Measurements from ENCODE around the gene MACROD2. TPM values are rescaled to one million over a fixed set of nuclear protein-coding genes. Genes with fewer than 3 reads are reported as not detected.

MACROD2 gene
- total and polyA plus RNA-seq, 4 donors = 0.66 to 10.5 (median 3.3) TPM

- Histone ChIP-seq H3K4me3 (ENCODE audit: low read depth in 1 of 3, low read length in 3 of 3) (no peak overlapping the region), H3K4me1 (ENCODE audit: control insufficient read depth in 4 of 4, insufficient read depth in 4 of 4, low read length in 3 of 4) (no peaks in the 10 kb centered on the region), H3K9ac (ENCODE audit: low read depth in 1 of 2, low read length in 2 of 2) (no peak overlapping the region), H3K27ac (ENCODE audit: low read depth in 1 of 2, low read length in 2 of 2) (no peak overlapping the region), H3K36me3 (ENCODE audit: control insufficient read depth in 4 of 4, insufficient read depth in 3 of 4, low read depth in 1 of 4, low read length in 3 of 4) (no peaks in the 10 kb centered on the region), H3K9me3 (ENCODE audit: control insufficient read depth in 4 of 4, low read length in 3 of 4) (no peaks in the 10 kb centered on the region), H3K27me3 (ENCODE audit: control insufficient read depth in 4 of 4, insufficient read depth in 4 of 4, low read length in 3 of 4) (no peaks in the 10 kb centered on the region)
- DNase-seq (ENCODE audit: low spot score) = no peak
- WGBS = 87% methylated on average over 1 of the region's 1 CpG
- TF ChIP-seq HNF4A (conservative IDR thresholded peaks at IDR 0.05) = no peak
Observed at GRCh38 chr20:14494355-14494754, 499.0 kb downstream of the MACROD2 start.

GRCh38 chr20:14495066-14495465 is 499.8 kb downstream of the MACROD2 start:
- DNase-seq (ENCODE audit: low spot score) = no peak
- H3K4me1 ChIP-seq (ENCODE audit: control insufficient read depth in 4 of 4, insufficient read depth in 4 of 4, low read length in 3 of 4) = no peaks in the 10 kb centered on the region
- no peaks in the 10 kb centered on the region for H3K27me3 ChIP-seq (ENCODE audit: control insufficient read depth in 4 of 4, insufficient read depth in 4 of 4, low read length in 3 of 4)
- no peak overlapping the region for H3K27ac ChIP-seq (ENCODE audit: low read depth in 1 of 2, low read length in 2 of 2)
- no peak overlapping the region for H3K9ac ChIP-seq (ENCODE audit: low read depth in 1 of 2, low read length in 2 of 2)
- H3K36me3 ChIP-seq (ENCODE audit: control insufficient read depth in 4 of 4, insufficient read depth in 3 of 4, low read depth in 1 of 4, low read length in 3 of 4) = no peaks in the 10 kb centered on the region
- no peaks in the 10 kb centered on the region for H3K9me3 ChIP-seq (ENCODE audit: control insufficient read depth in 4 of 4, low read length in 3 of 4)
- TF ChIP-seq FOXA1 (IDR thresholded peaks at IDR 0.05) (no peak), RXRA (IDR thresholded peaks at IDR 0.05) (no peak), NR2F2 (IDR thresholded peaks at IDR 0.05) (no peak)
- H3K4me3 ChIP-seq (ENCODE audit: low read depth in 1 of 3, low read length in 3 of 3) = no peak overlapping the region

- H3K9me3 ChIP-seq (ENCODE audit: control insufficient read depth in 4 of 4, low read length in 3 of 4) = no peaks in the 10 kb centered on the region
- TF ChIP-seq TAF1 (conservative IDR thresholded peaks at IDR 0.05) = no peak
- TF ChIP-seq HNF4A (conservative IDR thresholded peaks at IDR 0.05) = no peak
- TF ChIP-seq ZBTB33 (IDR thresholded peaks at IDR 0.05) = no peak
- TF ChIP-seq NR2F2 (IDR thresholded peaks at IDR 0.05) = no peak
- no peak for TF ChIP-seq GABPA (IDR thresholded peaks at IDR 0.05 in 1 of 2, conservative IDR thresholded peaks at IDR 0.05 in 1 of 2)
- no peak for TF ChIP-seq FOXA1 (IDR thresholded peaks at IDR 0.05)
- TF ChIP-seq RXRA (IDR thresholded peaks at IDR 0.05) = no peak
- no peak for TF ChIP-seq RAD21 (IDR thresholded peaks at IDR 0.05)
- TF ChIP-seq HNF4G (IDR thresholded peaks at IDR 0.05) = no peak
- TF ChIP-seq REST (IDR thresholded peaks at IDR 0.05) = no peak
Observed at GRCh38 chr20:14497004-14497403, 501.7 kb downstream of the MACROD2 start.

More at GRCh38 chr20:14497004-14497403, 501.7 kb downstream of the MACROD2 start:
- H3K27ac ChIP-seq (ENCODE audit: low read depth in 1 of 2, low read length in 2 of 2) = no peak overlapping the region
- H3K4me1 ChIP-seq (ENCODE audit: control insufficient read depth in 4 of 4, insufficient read depth in 4 of 4, low read length in 3 of 4) = no peaks in the 10 kb centered on the region
- 67% methylated on average over 2 of the region's 2 CpGs for WGBS
- no peak for DNase-seq (ENCODE audit: low spot score)
- H3K36me3 ChIP-seq (ENCODE audit: control insufficient read depth in 4 of 4, insufficient read depth in 3 of 4, low read depth in 1 of 4, low read length in 3 of 4) = no peaks in the 10 kb centered on the region
- no peak overlapping the region for H3K9ac ChIP-seq (ENCODE audit: low read depth in 1 of 2, low read length in 2 of 2)
- no peaks in the 10 kb centered on the region for H3K27me3 ChIP-seq (ENCODE audit: control insufficient read depth in 4 of 4, insufficient read depth in 4 of 4, low read length in 3 of 4)
- no peak overlapping the region for H3K4me3 ChIP-seq (ENCODE audit: low read depth in 1 of 3, low read length in 3 of 3)

Measured in liver (tissue), 9 donors.